Measurements from ENCODE around the gene POLE.

POLE gene

DNA sequence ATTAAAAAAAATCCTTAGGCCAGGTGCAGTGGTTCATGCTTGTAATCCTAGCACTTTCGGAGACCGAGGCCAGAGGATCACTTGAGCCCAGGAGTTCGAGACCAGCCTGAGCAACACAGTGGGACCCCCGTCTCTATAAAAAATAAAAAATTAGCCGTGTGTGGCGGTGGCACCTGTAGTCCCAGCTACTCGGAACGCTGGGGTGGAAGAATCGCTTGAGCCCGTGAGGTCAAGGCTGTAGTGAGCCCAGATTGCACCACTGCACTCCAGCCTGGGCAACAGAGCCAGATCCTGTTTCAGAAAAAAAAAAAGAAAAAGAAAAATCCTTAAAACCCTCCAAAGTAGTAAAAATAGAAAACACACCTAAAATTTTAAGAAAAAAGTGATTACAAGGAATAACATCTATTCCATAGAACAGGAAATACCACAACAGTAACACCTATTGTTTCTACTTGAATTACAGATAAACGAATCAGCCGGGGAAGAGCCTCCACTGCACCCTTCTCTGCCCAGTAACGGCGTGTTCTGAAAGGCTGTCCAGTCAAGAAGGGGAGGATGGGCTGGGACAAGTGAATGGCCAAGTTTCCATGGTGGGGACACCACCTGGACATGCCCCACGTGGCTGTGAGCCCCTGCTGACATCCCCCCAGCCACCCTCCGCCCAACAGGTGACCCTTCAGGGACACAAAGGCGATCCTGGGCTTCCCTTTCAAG, 17.8 kb downstream of the POLE start:
- TF ChIP-seq, protein P1, sequence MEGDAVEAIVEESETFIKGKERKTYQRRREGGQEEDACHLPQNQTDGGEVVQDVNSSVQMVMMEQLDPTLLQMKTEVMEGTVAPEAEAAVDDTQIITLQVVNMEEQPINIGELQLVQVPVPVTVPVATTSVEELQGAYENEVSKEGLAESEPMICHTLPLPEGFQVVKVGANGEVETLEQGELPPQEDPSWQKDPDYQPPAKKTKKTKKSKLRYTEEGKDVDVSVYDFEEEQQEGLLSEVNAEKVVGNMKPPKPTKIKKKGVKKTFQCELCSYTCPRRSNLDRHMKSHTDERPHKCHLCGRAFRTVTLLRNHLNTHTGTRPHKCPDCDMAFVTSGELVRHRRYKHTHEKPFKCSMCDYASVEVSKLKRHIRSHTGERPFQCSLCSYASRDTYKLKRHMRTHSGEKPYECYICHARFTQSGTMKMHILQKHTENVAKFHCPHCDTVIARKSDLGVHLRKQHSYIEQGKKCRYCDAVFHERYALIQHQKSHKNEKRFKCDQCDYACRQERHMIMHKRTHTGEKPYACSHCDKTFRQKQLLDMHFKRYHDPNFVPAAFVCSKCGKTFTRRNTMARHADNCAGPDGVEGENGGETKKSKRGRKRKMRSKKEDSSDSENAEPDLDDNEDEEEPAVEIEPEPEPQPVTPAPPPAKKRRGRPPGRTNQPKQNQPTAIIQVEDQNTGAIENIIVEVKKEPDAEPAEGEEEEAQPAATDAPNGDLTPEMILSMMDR (IDR thresholded peaks at IDR 0.05; ENCODE audit: low read depth, low read length, missing control alignments), result no peak

DNA sequence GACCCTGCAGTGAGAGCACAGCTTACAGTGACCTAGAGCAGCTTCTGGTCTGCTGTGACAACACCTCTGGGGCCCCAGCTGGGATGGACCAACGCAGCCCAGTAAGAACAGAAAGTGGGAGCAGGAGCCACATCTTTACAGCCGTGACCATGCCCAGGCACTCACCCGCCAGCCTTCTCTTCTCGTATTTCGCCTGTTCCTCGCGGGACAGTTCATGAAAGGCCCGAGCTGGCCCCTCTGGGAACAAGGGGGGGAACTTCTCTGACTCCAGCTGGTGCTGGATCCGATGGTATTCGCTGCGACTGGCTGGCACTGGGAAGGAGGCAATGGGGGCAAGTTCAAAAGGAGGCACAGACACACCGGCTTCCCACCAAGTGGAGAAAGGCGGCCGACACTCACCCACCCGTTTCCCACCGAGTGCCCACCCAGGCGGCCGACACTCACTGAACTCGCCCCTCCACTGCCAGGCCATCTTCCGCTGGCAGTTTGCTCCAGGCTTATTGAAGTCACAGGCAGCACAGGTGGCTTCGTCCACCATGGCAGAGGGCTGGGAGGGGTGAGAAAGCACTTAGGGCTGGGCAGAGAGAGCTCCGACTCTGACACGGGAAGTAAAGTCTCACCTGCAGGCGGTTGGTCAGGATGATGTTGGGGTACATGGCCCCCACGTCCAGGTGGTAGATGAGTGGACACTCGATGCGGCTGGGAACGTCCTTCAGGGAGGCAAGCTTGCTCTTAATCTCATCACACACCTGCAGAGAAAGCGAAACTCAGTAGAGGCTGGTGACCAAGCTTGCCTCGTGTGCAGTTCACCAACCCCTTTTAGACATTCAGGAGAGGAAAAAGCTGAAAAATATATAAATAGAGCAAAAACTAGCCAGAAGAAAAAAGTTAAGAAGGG, 18.7 kb downstream of the POLE start:
- DNase-seq (ENCODE audit: low read depth), result no peak

More for the DNA sequence above, 17.8 kb downstream of the POLE start:
- no peak overlapping the region for H3K4me3 ChIP-seq (ENCODE audit: low read depth, low read length)
- no peak for DNase-seq (ENCODE audit: low read depth)

DNA sequence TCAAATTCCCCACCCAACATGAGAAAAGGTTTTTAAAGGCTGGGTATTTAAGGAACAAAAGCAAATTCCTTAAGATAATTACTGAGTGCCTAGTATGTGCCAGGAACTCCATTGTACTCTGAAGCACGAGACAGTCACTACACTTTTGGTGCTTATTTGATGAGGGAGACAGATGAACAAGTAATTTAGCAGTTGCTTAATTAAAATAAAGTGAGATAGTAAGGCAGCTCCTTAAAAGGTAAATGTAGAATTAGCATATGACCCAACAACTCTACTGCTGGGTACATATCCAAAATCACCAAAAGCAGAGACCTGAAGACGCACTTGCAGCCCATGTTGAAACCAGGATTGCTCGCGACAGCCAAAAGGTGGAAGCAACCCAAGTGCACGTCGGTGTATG, 21.3 kb downstream of the POLE start:
- DNase-seq (ENCODE audit: low read depth), result no peak

More for the DNA sequence above, 18.7 kb downstream of the POLE start:
- H3K4me3 ChIP-seq (ENCODE audit: low read depth, low read length), result no peak overlapping the region
- TF ChIP-seq, protein P1 (IDR thresholded peaks at IDR 0.05; ENCODE audit: low read depth, low read length, missing control alignments), result no peak

DNA sequence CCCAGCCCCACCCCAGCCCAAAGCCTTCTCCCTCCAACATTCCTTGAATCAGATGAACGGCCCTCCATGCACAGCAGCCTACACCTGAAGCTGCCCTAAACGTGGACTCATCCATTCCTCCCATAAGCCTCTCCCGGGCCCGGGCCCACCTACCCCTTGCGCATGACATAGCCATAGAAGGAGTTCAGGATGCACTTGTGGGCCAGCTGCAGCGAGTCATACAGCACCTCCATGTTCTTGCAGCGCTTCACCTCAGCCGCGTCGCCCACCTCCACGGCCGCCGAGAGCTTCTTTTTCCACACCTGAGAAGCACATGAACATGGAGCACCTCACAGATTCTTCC, 22.0 kb downstream of the POLE start:
- DNase-seq (ENCODE audit: low read depth), result no peak
- TF ChIP-seq, protein P1 (IDR thresholded peaks at IDR 0.05; ENCODE audit: low read depth, low read length, missing control alignments), result no peak
- no peak overlapping the region for H3K4me3 ChIP-seq (ENCODE audit: low read depth, low read length)

More for the DNA sequence above, 21.3 kb downstream of the POLE start:
- H3K4me3 ChIP-seq (ENCODE audit: low read depth, low read length), result no peak overlapping the region
- TF ChIP-seq, protein P1 (IDR thresholded peaks at IDR 0.05; ENCODE audit: low read depth, low read length, missing control alignments), result no peak

DNA sequence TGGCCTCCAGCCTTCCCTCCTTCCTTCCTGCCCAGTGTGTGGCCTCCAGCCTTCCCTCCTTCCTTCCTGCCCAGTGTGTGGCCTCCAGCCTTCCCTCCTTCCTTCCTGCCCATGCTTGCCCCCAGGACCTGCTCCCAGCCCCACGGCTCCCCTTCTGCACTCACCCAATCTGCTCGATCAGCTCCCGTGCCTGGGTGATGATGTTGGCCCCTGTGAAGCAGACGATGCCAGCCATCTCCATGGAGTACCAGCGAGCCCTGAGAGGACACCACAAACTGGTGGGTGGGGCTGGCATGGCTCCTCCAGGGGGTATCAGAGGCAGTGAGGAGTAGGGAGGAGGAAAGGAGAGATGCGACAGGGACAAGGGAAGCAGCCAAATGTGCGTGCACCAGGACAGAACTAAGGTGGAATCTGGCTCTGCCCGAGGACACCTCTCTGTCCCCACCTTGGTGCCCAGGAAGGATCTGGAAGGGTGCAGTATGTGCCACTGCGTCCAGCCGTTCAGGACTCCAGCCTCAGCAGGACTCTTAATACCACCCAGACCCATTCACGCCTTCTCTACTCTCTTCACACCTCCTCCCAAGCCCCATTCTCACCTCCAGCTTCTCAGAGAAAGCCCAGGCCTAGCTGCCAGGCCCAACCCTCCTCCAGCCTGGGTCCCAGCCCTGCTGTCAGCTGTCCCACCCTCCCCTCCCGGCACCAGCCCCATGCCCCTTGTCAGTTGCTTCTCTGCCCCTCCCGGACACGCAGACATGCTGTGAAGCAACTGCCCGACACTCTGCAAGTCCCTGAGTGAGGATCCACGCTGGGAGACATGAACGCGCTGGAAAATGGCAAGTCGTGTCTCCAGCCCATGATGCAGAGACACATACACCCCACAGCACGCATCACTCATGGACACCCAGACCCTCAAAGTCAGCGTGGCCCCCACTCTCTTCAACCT, 22.7 kb downstream of the POLE start:
- no peak overlapping the region for H3K4me3 ChIP-seq (ENCODE audit: low read depth, low read length)
- no peak for DNase-seq (ENCODE audit: low read depth)
- TF ChIP-seq, protein P1 (IDR thresholded peaks at IDR 0.05; ENCODE audit: low read depth, low read length, missing control alignments), result no peak

DNA sequence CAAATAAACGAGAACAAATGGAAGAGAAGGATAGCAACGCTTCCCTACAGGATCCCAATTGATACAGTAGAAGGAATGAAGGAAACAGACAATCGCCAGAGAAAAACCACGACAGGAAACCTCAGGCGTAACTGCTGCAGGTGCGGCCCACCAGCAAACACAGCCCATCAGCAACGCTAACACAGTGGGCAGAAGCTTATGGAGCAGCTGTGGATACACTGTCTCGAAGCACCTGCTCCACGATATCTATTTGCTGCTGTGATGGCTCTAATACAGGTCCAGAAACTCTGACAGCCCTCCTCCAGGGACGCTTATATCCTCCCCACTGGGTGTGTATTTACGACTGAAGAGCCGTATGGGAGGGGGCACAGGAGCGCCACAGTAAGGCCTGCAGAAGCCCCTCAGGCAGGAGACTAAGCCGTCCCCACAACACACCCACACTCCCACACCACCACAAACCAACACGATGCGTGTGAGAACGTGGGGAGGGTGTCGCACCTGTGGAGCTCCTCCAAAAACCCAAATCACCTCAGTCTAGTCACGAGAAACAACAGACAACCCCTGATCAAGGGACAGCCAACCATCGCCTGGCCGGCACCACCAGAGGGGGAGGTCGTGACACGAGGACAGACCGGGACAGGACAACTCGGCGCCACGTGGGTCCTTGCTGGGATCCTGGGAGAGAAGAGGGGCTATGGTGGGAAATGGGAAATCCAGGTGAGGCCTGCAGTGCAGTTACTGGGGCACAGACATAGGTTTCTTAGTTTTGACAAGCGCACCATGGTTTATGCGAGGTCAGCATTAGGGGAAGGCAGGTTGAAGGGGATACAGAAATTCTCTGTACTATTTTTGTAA, 24.0 kb downstream of the POLE start:
- H3K4me3 ChIP-seq (ENCODE audit: low read depth, low read length), result no peak overlapping the region
- DNase-seq (ENCODE audit: low read depth), result no peak
- TF ChIP-seq, protein P1 (IDR thresholded peaks at IDR 0.05; ENCODE audit: low read depth, low read length, missing control alignments), result no peak

Data from GM12864 (cell line).